CD4-positive, alpha-beta T cell treated with Interleukin-4 for 1 hour (primary cell): ENCODE data around the gene CREBBP.
A peak's percentile ranks its signal among the peaks of the same experiment; 100 is the strongest.
"Not testable (repeated sequence)": the region's sequence is repeated elsewhere in the genome, so short reads cannot be mapped to it uniquely, and the experiment has no call there.

Experiments
- DNase-seq, 2 donors: peaks; one replicate each; pipeline ENCODE4 v3.0.0-alpha.2; 2020 to 2022

CREBBP gene

DNA sequence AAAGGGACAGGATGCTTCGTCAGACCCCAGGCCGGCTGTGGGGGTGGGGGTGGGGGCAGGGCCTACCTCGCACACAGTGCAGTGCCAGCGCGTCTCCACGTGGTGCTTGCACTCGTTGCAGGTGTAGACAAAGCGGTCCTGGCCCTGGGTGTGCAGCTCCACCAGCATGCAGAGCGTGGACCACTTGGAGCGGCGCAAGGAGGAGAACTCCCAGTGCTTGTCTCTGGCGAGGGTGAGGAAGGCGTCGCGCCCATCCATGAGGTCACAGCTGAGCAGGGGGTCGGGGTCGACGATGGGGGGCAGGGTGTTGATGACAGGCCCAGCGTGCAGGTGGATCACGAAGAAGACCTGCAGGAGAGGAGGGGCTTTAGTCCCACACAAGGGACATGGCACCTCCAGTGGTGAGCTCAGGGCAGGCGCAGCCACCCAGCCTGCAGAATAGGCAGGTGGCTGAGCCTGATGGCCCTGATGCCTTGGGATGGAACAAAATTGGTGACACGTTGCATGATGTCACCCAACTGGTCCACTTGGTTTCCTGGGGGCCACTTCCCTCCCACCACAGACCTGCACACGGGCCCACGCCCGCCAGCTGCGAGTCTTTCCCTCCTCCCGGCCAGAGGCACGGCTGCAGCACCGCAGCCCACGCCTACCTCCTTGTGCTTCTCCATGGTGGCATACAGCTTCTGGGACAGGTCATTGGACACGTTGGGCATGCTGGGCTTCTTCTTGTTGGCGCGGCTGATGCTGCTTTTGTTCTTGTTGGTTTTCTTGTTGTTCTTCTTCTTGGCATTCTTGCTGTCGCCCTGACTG is 149.2 kb downstream of the CREBBP start:
- DNase-seq: no peak

DNA sequence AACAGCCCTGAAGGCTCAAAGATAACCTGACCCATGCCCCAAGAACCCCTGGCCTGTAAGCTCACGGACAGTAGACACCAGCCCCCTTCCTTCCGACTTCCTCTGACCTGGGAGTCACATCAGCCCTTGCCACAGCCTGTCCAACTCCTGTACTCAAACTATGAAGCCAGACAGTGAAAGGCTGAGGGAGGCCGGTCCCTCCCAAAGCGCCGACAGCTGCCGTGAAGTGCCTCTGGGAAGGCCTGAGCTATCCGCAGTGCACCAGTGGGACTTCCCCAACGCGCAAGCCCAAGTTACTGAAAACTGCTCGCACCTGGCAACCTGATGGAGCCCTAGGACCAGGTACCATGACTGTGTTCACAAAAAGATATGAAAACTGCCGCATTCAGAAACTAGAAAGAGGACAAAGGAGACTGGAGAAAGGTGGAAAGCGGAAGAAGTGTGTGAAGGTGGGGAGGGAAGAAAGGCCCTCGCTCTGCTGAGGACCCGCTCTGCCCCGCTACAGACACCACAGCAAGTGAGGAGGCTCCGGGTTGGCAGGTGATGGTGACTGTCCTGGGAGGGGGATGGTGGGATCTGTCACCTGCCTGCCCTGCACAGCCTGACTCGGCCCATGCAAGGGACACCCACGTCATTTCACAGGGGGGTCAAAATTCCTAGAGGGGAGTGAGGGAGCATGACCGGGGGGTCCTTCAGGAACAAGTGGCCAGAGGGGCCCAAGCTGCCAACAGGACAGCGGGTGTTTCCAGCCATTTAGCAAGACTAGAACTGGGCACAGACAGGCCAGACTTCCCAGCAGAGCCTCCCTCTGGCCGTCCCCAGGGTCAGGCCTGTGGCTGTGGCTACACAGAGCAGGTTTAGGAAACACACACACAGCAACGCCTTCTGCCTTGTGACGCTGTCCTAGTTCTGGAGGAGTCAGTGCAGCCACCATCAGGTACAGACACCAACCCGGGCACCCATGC is 150.1 kb downstream of the CREBBP start:
- no peak for DNase-seq

DNA sequence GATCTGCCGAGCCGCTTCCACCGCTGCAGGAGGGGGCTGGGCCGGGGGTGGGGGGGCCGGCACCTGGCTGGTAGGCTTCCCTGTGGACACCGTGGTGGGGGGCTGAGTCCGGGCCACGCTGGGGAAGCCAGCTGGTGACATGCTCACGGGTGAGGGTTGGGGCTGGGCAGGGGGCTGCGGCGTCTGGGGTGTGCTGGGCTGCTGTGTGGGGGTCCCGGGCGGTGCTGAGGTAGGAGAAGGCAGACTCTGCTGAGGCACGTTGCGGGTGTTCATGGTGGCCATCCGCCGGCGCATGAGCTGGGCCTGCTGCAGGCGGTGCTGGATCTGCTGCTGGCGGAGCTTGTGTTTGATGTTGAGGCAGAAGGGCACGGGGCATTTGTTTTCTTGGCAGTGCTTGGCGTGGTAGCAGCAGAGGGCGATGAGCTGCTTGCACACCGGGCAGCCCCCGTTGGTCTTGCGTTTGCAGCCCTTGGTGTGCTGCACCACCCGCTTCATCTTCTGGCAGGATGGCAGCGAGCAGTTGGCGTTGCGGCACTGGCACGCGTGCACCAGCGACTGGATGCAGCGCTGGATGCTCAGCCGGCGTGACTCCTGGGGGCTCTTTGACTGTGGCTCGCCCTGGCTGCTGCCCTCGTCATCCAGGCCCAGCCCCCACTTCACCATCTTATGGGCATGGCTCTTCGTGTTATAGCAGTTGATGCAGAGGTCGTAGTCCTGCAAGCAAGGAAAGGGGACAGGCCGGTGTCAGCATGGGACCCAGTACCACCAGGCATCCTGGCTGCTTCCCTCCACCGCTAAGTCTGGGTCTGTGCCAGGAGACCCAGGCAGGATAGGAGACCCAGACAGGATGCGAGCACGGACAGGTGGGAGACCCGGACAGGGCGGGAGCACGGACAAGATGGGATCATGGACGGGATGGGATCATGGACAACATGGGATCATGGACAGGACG is 151.1 kb downstream of the CREBBP start:
- DNase-seq: no peak

DNA sequence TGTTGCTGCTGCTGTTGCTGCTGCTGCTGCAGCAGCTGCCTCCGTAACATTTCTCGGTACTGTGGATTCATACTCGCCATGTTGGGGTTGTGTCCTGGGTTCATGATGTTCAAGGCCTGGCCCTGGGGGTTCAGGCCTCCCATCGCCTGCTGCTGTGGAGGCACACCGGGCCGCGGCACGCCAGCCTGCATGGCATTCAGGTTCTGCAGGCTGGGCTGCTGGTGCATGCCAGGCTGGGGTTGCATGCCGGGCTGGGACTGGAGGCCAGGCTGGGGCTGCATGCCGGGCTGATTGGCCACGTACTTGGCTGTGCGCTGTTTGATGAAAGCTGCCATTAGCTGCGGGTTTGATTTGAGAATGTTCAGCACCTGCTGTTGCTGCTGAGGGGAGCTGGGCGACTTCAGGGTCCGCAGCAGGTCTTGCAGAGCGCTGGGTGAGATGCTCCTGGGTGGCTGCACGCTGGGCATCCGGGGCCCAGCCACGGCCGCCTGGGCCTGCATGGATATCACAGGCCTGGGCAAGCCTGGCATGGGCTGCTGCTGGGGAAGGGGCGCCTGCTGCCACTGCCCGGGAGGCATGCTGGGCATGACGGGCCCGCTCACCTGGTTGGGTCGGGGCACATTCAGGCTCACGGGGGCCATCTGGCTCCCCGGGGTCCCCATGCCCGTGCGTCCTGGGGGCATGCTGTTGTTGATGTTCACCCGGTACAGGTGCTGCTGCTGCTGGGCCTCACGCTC is 151.9 kb downstream of the CREBBP start:
- no peak for DNase-seq

DNA sequence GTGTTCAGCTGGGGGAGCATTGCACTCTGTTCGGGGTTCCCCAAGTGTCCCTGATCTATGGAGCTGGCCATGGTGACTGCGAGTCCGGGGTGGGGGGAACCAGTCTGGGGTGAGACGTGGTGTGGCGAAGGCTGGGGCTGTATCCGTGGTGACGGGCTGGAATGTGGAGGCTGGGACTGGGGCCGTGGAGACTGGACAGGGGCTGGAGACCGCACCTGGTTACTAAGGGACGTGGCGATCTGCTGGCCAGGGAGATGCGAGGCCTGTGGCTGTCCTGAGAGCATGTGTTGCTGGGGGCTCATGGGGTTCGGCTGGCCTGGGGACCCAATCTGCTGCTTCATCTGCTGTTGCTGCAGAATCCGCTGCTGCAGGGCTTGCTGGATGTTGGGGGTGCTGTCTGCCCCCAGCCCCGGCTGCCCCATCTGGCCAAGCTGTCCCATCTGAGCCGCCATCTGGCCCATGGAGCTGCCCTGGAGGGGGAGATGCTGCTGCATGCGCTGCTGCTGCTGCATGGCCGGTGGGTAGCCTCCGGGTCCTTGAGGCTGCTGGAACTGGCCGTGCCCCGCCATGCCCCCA is 152.6 kb downstream of the CREBBP start:
- no peak for DNase-seq

DNA sequence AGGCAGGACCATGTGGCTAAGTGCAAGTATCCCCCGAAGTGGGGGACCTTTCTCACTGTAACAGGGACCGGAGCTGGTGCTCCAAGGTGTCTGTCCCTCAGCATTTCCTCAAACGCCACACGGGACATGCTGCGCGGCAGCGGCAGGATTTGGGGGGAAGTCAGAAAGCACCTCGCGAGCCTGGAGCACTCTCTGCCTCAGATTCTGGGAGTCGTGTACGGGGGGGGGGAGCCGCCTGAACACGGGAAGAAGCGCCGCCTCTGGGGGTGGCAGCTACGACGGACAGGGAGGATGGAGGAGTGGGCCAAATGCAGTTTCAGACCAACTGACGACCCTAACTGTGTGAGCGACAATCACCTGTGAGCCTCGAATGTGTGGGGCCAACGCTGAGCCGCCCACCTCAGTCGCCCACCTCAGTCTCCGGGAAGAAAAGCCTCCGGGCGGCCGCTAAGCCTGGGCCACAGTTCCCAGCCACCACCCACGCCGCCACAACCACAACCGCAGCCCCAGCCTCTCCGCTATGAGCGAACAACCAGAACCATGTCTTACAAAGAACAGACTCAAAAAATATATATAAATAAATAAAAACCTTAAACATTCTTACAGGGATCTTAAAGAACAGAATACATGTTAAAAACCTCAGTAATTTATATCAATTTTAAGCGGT is 154.4 kb downstream of the CREBBP start:
- no peak for DNase-seq

DNA sequence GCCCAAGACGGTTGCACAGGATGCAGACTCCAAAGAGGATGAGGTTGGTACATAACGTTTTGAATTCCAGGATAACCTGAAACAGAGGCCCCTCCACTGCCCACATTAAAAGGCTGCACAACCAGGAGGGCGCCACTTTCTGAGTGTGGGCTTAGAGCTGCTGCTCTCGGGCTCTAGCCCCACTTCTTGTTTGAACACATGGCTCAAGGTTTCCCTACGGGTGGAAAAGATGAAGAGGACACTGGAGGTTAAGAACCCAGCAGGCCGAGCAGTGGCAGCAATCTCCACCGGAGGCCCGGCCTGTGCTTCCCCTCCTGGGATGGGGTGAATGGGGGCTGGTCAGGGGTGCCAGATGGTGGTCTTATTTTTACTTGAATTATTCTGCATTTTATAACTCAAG is 155.2 kb downstream of the CREBBP start:
- DNase-seq: no peak

DNA sequence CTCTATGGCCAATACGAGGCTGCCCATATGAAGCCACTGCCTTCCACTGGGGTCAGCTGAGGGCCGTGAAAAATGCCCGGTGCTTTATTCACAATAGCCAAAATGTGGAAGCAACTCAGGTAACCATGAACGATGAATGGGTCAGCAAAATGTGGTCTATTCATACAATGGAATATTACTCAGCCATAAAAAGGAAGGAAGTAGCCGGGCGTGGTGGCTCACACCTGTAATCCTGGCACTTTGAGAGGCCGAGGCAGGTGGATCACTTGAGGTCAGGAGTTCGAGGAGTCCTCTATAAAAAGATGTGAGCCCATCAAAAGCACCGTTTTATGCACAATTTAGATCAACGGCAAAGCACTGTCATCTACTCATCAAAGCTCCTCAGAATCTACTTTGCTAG is 158.0 kb downstream of the CREBBP start:
- no peak for DNase-seq

DNA sequence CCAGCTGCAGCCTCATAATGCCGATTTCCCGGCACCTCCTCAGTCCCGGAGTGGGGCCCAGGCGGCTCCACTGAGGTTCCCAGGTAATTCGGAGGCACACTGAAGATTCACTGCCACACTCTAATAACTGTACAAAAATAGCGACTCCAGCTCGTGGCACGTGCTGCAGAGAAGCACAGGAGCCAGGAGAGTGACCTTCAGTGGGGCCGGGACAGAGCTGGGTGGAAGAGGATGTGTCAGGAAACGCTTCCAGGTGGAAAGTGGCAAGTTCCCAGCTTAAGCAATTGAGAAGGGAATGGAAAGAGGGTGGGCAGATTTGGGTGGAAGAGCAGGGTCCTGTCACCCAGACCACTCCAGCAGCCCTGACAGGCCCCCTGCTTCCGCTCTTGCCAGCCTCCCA is 160.1 kb downstream of the CREBBP start:
- DNase-seq: no peak

DNA sequence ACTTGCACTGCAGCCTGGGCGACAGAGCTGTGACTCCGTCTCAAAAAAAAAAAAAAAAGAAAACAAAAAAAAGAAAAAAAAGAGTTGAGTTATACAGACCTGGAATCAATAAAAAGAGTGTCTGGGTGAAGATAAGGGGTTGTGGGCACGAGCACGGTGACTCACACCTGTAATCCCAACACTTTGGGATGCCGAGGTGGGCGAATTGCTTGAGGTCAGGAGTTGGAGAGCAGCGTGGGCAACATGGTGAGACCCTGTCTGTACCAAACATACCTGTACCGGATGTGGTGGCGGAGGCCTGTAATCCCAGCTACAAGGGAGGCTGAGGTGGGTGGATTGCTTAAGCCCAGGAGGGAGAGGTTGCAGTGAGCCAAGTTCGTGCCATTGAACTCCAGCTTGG is 161.9 kb downstream of the CREBBP start:
- DNase-seq: no peak

DNA sequence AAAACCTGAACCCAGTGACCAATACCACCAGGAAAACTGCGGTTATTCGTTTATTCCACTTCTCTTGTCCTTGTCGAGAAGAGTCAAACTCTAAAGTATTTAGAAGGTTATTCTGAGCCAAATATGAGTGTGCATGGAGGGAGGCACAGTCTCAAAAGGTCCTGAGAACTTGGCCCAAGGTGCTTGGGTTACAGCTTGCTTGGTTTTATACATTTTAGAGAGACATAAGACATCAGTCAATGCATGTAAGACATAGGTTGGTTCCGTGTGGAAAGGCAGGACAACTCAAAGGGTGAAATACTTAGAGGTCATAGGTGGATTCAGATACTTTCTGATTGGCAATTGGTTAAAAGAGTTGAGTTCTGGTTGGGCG is 162.5 kb downstream of the CREBBP start:
- DNase-seq: no peak

DNA sequence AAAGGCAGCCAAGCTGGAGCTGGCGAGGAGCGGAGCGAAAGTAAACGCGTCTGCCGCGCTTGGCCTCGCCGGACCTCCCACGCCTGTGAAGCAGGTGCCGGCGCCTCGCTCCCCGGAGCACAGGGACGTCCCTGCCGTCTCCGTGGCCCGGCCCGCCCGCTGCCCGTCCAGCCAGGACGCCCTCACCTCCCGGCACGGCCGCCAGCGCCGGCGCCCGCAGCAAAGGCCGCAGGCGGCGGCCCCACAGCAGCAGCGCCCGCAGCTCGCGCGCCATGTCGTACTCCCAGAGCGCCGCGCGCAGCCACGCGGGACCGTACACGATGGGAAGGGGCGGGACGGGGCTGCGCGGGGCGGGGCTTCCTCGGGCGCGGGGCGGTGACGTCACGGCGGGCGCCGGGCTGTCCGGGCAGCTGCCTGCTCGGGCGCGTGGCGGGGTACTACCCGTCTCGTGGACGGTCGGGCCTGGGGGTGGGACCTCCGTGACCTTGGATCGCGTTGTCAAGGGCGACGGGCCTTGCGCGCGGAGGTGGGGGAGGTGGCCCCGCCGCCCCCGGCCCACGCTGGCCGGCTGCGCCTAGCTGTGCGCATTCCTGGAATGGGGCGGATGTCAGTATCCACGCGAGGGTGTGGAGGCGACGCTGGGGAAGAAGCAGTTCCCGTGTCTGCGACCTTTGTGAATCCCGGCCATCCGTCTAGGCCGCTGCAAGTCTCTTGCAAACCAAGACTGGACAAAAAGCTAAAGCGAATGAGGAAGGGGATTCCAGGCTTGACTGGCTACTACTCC is 163.1 kb downstream of the CREBBP start, which contains the start of gene TRAP1:
TSS of gene TRAP1 (minus strand) at position 290 of the 784 bp plus-strand sequence. CDS start at position 274, 16 bp downstream.
- DNase-seq: peak; percentile 90 to 94

DNA sequence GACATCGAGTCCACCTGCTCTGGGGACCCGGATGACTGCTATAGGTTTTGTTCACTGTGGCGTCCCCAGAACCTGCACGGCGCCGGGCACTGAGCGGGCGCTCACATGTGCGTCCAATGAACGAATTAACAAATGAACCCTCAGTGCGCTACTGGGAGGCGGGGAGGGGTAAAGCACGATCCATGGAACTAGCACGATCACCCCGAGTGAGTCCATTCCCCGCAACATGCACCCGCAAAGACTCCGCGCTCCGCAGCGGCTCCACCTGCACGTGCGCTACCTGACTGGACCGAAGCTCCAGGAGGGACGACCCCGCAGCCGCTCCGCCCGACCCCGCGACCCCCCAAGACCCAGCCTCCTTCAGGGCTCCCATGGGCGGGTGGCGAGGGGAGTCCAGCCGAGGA is 163.7 kb downstream of the CREBBP start:
- peak in 1 of 2 donors; percentile 23 for DNase-seq

DNA sequence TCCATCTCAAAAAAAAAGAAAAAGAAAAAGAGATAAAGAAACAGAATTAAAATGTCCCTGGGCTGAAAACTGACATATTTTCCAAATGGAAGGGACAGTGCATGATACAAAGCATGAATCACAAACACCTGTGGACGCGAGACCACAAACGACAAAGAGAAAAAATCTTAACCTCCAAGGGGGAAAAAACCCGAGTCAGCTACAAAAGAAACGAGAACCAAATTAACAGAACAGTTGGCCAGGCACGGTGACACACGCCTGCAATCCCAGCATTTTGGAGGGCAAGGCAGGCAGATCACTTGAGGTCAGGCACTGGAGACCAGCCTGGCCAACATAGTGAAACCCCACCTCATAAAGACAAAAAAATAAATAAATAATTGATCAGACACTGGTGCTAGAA is 165.1 kb downstream of the CREBBP start:
- DNase-seq: no peak

DNA sequence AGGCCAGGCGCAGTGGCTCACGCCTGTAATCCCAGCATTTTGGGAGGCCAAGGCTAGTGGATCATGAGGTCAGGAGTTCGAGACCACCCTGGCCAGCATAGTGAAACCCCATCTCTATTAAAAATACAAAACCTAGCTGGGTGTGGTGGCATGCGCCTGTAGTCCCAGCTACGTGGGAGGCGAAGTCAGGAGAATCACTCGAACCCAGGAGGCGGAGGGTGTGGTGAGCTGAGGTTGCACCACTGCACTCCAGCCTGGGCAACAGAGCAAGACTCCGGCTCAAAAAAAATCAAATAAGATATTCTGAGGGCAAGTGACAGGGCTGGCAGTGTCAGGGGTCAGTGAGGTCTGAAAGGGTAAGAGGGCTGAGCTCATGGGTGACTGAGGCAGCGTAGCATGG is 166.1 kb downstream of the CREBBP start:
- DNase-seq: not testable (repeated sequence)

DNA sequence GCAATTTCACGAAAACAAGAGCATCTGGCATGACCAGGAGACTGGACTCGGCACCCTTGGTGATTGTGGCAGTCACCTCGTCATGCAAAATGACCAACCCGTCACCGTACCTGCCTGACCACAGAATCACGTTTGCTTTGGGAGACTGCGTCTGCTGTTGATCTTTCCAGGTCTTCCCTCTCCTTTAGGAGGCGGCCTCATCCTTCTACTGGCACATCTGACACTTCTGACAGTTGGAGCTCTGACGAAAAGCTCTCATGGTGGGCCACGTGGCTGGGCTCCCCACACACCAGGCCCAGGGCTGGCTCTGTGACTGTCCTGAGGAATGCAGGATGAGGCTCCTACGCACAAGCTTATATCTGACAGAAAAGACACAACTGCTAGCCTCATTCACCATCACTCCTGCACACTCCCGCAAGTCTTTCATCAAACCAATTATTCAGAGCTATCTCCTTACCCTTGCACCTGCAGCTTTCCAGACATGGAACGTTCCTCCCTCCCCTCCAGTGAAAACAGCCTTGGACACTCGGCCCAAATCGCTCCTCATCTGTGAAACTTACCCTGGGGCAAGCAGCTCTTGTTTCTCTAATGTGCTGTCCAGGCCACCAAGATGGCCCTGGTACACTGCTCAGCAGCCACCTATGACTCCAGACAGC is 166.8 kb downstream of the CREBBP start:
- DNase-seq: no peak

DNA sequence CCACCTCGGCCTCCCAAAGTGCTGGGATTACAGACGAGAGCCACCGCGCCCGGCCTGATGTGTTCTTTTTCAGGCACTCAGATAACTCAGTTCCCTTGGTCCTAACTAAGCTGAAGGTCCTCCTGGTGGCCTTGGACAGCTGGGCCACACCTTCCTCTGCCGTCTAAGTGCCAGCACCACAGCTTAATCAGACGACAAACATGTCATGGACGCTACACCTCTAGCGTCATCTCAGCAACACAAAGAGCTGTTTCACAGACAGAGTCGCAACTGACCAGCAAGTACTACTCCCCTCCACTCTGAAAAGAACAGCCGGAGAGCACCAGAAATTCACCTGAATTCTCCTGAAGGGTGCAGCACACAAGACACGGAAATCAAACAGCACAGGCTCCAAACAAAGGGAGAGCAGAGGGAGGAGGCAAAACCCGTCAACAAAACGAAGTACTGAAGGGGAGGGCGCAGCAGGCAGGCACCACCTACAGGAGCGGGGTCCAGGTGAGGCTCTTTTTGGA is 167.6 kb downstream of the CREBBP start:
- DNase-seq: no peak

DNA sequence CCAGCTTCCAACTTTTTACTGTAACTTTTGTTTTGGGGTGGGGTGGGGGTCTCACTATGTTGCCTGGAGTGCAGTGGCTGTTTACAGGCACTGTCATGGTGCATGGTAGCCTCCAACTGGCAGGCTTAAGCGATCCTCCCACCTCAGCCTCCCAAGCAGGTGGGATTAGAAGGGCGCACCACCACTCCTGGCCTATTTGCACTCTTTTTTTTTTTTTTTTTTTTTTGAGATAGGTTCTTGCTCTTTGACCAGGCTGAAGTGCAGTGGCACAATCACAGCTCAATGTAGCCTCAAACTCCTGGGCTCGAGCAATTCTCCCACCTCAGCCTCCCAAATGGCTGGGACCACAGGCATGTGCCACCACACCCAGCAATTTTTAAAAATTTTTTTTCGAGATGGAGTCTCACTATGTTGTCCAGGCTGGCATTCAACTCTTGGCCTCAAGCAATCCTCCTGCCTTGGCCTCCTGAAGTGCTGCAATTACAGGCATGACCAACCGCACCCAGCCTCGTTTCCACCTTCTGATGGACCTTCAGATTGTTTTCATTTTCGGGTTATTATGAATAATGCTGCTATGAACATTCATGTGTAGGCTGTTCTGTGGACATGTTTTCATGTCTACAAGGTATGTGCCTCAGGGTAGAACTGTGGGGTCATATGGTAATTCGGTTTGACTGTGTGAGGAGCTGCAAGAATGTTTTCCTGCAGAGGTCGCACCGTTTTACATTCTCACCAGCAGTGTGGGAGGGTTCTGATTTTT is 174.1 kb downstream of the CREBBP start:
- no peak for DNase-seq

DNA sequence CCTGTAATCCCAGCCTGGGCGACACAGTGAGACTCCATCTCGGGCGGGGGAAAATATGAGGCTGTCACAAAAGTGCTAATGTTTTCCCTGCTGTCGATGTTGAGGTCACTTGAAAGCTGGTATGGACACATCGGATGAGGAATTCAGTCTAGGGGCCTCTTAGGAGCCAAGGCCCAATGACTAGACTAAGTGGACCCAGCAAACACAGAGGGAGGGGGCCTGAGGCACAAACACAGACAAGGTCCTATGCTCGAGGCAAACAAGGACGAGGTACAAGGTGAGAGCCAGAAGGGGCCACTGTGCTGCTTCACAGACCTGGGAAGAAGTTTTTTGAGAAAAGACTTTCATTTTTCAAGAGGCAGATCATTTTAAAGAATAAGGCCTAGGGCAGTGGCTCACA is 178.4 kb downstream of the CREBBP start:
- DNase-seq: no peak
